Endothelial cell of umbilical vein (primary cell): Measurements from ENCODE around the gene INO80D. TPM values are rescaled to one million over a fixed set of nuclear protein-coding genes. Genes with fewer than 3 reads are reported as not detected.

Experiments
- BruUV-seq: library from RNA; stranded (reverse); fragments of 400-500 nt; replicated peaks from 2 replicates; lab custom pipeline; 2021; lab: Mats Ljungman, UMichigan
- CTCF ChIA-PET: fragments of 300-600, 350-600 bp; sonication (Branson Sonifier 250); formaldehyde crosslinking; loops from one replicate; lab custom pipeline; 2021; ENCODE audit warnings: antibody characterized with exemption, inconsistent platforms; lab: Charles Lee
- POLR2A ChIA-PET: fragments of 300-600, 350-600 bp; sonication (Branson Sonifier 250); formaldehyde crosslinking; loops from one replicate; lab custom pipeline; 2021; ENCODE audit warnings: antibody characterized with exemption, inconsistent platforms; lab: Charles Lee
- DNase-seq: peaks from one replicate; pipeline ENCODE4 v3.0.0-alpha.2; 2011; ENCODE audit warnings: low read depth, low spot score
- FAIRE-seq: peaks from 2 replicates; lab custom pipeline; 2011; peaks lifted over from hg19 to GRCh38; lab: Jason Lieb, UNC
- H2AFZ ChIP-seq: 2 replicates; pipeline ENCODE4 v1.6.0; 2012; ENCODE audit warnings: low read depth, low read length, control low read depth, inconsistent platforms
- H3K27ac ChIP-seq: 2 replicates; pipeline ENCODE4 v1.5.1; 2011; ENCODE audit warnings: low read depth, mild to moderate bottlenecking, control low read depth, low read length, moderate library complexity; ENCODE audit not compliant: insufficient read depth
- H3K27me3 ChIP-seq, 2 experiments: 2 replicates each; pipeline versions ENCODE4 v1.6.0 to v1.6.1; 2011; ENCODE audit warnings: low read length in 2 of 2, mixed read lengths in 1 of 2; ENCODE audit not compliant: control insufficient read depth in 2 of 2, insufficient read depth in 2 of 2
- H3K36me3 ChIP-seq, 2 experiments: 2 replicates in 1 of 2; 3 replicates in 1 of 2; pipeline ENCODE4 v1.5.1; 2011; ENCODE audit warnings: low read length in 2 of 2, mild to moderate bottlenecking in 1 of 2, moderate library complexity in 1 of 2; ENCODE audit not compliant: control insufficient read depth in 2 of 2, insufficient read depth in 2 of 2; ENCODE audit errors: extremely low read depth in 1 of 2
- H3K4me1 ChIP-seq: 3 replicates; pipeline ENCODE4 v1.5.1; 2011; ENCODE audit warnings: mild to moderate bottlenecking, low read length; ENCODE audit not compliant: control insufficient read depth, insufficient read depth; ENCODE audit errors: extremely low read depth
- H3K4me2 ChIP-seq: 2 replicates; pipeline ENCODE4 v1.6.1; 2011; ENCODE audit warnings: low read length, control low read depth, mixed read lengths; ENCODE audit not compliant: insufficient read depth
- H3K4me3 ChIP-seq, 3 experiments: fragments of 200-600 bp in 1 of 3; sonication (generic), shearing (Covaris generic) in 1 of 3; replicated peaks in 1 of 3; 2 replicates each; pipeline ENCODE4 v1.5.1; 2011 to 2016; ENCODE audit warnings: control low read depth in 3 of 3, low read length in 3 of 3, mild to moderate bottlenecking in 2 of 3, inconsistent platforms in 1 of 3, low read depth in 1 of 3, moderate library complexity in 1 of 3; ENCODE audit not compliant: insufficient read depth in 1 of 3
- H3K79me2 ChIP-seq: 2 replicates; pipeline ENCODE4 v1.6.0; 2012; ENCODE audit warnings: low read length, inconsistent platforms; ENCODE audit not compliant: control insufficient read depth, insufficient read depth
- H3K9ac ChIP-seq: replicated peaks from 2 replicates; pipeline ENCODE3; 2011; ENCODE audit warnings: low read length, control low read depth; ENCODE audit not compliant: insufficient read depth; ENCODE audit errors: extremely low read depth
- H3K9me1 ChIP-seq: replicated peaks from 3 replicates; pipeline ENCODE4 v1.6.0; 2011; ENCODE audit warnings: mild to moderate bottlenecking, low read length; ENCODE audit not compliant: control insufficient read depth, insufficient read depth; ENCODE audit errors: extremely low read depth
- H3K9me3 ChIP-seq: replicated peaks from 2 replicates; pipeline ENCODE4 v1.5.1; 2012; ENCODE audit warnings: low read length, inconsistent platforms; ENCODE audit not compliant: control insufficient read depth, insufficient read depth
- H4K20me1 ChIP-seq: replicated peaks from 2 replicates; pipeline ENCODE3; 2011; ENCODE audit warnings: mild to moderate bottlenecking, low read length; ENCODE audit not compliant: control insufficient read depth, insufficient read depth; ENCODE audit errors: extremely low read depth
- EZH2 ChIP-seq: IDR thresholded peaks from 2 replicates; pipeline ENCODE4 v1.6.1; 2012; ENCODE audit warnings: borderline replicate concordance, low read depth, mild to moderate bottlenecking, moderate library complexity, low read length, inconsistent platforms; ENCODE audit not compliant: severe bottlenecking
- FOS ChIP-seq: IDR thresholded peaks from 2 replicates; pipeline ENCODE4 v1.6.1; 2011; ENCODE audit warnings: mild to moderate bottlenecking, low read length, moderate library complexity, borderline replicate concordance; ENCODE audit not compliant: insufficient read depth
- GATA2 ChIP-seq: IDR thresholded peaks from 2 replicates; pipeline ENCODE4 v1.7.0; 2011; ENCODE audit warnings: low read depth, mild to moderate bottlenecking, moderate library complexity, mixed read lengths, low read length; ENCODE audit not compliant: insufficient read length, insufficient read depth
- JUN ChIP-seq: IDR thresholded peaks from 2 replicates; pipeline ENCODE4 v1.6.1; 2011; ENCODE audit warnings: borderline replicate concordance, low read depth; ENCODE audit not compliant: insufficient read length, insufficient read depth
- MYC ChIP-seq: IDR thresholded peaks from one replicate; pipeline ENCODE4 v1.6.1; 2011; ENCODE audit warnings: mild to moderate bottlenecking, low read depth, low read length
- POLR2A ChIP-seq: IDR thresholded peaks from 2 replicates; pipeline ENCODE4 v1.6.1; 2012; ENCODE audit warnings: low read depth, mild to moderate bottlenecking, control low read depth, low read length
- POLR2AphosphoS5 ChIP-seq: IDR thresholded peaks from 2 replicates; pipeline ENCODE4 v1.6.1; 2012; ENCODE audit warnings: low read depth, mild to moderate bottlenecking, control low read depth, low read length, moderate library complexity; ENCODE audit not compliant: insufficient read depth
- dilution Hi-C: fragments of 300-500 bp; cut with MboI; formaldehyde crosslinking; loops from one replicate; pipeline ENCODE4 v1.15.0; 2019; ENCODE audit warnings: low sequenced_read_pairs; ENCODE audit not compliant: extremely low pct_ligation_motif_present
- intact Hi-C: fragments of 100-400 bp; cut with micrococcal nuclease; formaldehyde crosslinking; loops from one replicate; pipeline ENCODE4 v1.10.0; 2022
- polyA plus RNA-seq, 4 experiments: library from polyadenylated mRNA; depleted of rRNA in 3 of 4; stranded (reverse) in 3 of 4; unstranded in 1 of 4; fragments of >200 nt; gene quantifications; 2 replicates each; pipeline versions ENCODE4 v1.2.1 to v1.2.3, GENCODE V29; 2011 to 2012; ENCODE audit warnings: missing spikeins in 1 of 4
- total RNA-seq: library from RNA; stranded (reverse); gene quantifications from 2 replicates; pipeline ENCODE4 v1.2.3, GENCODE V29; 2021
- TF ChIP-seq, protein P1 (sequence below): IDR thresholded peaks from 2 replicates; pipeline ENCODE4 v1.6.1; 2011; ENCODE audit not compliant: insufficient read depth, insufficient read length
- TF ChIP-seq, protein P2 (sequence below), 2 donors: IDR thresholded peaks; 1 replicate in 1 of 2; 2 replicates in 1 of 2; pipeline ENCODE4 v1.5.1; 2011; ENCODE audit warnings: low read length in 2 of 2, mild to moderate bottlenecking in 2 of 2, moderate library complexity in 2 of 2, control low read depth in 1 of 2, inconsistent platforms in 1 of 2, low read depth in 1 of 2; ENCODE audit not compliant: insufficient read depth in 1 of 2; ENCODE audit errors: extremely low read depth in 1 of 2

INO80D gene
- total and polyA plus RNA-seq, 2 donors (not counting 3 experiments of a cell fraction or from before 2014, with no cell fraction given) = 2.9 to 20.3 TPM

- Histone ChIP-seq H3K9me1 (no peaks in the 10 kb centered on the region), H2AFZ (no peak overlapping the region), H3K27ac (no peak overlapping the region), H3K9me3 (no peaks in the 10 kb centered on the region), H3K9ac (no peak overlapping the region), H3K36me3 (no peaks in the 10 kb centered on the region), H3K4me1 (no peaks in the 10 kb centered on the region), H3K27me3 (no peaks in the 10 kb centered on the region), H3K4me2 (no peak overlapping the region), H3K79me2 (peaks cover 51% of the 10 kb centered on the region), H4K20me1 (no peaks in the 10 kb centered on the region), H3K4me3 (no peak overlapping the region)
- ChIA-PET CTCF (interaction anchor here (1.1 kb wide), 1 partner anchor 12 kb away, joined by 4 read pairs; no protein-coding TSS in a partner anchor), POLR2A (no interaction called here)
- intact Hi-C loops = no loop called here
- TF ChIP-seq EZH2 (no peak), MYC (no peak), POLR2A (no peak), FOS (no peak), POLR2AphosphoS5 (no peak), JUN (no peak), GATA2 (no peak)
- TF ChIP-seq, protein P1, sequence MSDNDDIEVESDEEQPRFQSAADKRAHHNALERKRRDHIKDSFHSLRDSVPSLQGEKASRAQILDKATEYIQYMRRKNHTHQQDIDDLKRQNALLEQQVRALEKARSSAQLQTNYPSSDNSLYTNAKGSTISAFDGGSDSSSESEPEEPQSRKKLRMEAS = no peak
- TF ChIP-seq, protein P2, sequence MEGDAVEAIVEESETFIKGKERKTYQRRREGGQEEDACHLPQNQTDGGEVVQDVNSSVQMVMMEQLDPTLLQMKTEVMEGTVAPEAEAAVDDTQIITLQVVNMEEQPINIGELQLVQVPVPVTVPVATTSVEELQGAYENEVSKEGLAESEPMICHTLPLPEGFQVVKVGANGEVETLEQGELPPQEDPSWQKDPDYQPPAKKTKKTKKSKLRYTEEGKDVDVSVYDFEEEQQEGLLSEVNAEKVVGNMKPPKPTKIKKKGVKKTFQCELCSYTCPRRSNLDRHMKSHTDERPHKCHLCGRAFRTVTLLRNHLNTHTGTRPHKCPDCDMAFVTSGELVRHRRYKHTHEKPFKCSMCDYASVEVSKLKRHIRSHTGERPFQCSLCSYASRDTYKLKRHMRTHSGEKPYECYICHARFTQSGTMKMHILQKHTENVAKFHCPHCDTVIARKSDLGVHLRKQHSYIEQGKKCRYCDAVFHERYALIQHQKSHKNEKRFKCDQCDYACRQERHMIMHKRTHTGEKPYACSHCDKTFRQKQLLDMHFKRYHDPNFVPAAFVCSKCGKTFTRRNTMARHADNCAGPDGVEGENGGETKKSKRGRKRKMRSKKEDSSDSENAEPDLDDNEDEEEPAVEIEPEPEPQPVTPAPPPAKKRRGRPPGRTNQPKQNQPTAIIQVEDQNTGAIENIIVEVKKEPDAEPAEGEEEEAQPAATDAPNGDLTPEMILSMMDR (IDR thresholded peaks at IDR 0.05; ENCODE audit: extremely low read depth in 1 of 2, insufficient read depth in 1 of 2, low read depth in 1 of 2, low read length in 2 of 2) = no peak
- DNase-seq (no peak), FAIRE-seq (no peak)
- no TSS peak for BruUV-seq
- dilution Hi-C loops = no loop called here
These were observed 14.2 kb downstream of the INO80D start for GRCh38 chr2:206071807-206072206.
